Activated T-helper 1 cell treated with Interleukin-2 at 50 U/mL for 16 hours (primary cell): Measurements from ENCODE around the gene RFT1.
A peak's percentile ranks its signal among the peaks of the same experiment; 100 is the strongest.

ENCODE experiments used
- DNase-seq: peaks from one replicate; pipeline ENCODE4 v3.0.0-alpha.2; 2020; ENCODE audit warnings: low read depth

RFT1 gene

GRCh38 chr3:53092216-53092615, 38.0 kb downstream of the RFT1 start:
- no peak for DNase-seq

- DNase-seq: no peak
Observed at GRCh38 chr3:53091011-53091410, 39.2 kb downstream of the RFT1 start.

GRCh38 chr3:53089511-53089910, 40.7 kb downstream of the RFT1 start:
- DNase-seq: no peak

GRCh38 chr3:53085476-53085875, 44.8 kb downstream of the RFT1 start:
- DNase-seq: no peak

GRCh38 chr3:53084310-53085001, 45.8 kb downstream of the RFT1 start:
- DNase-seq: no peak

GRCh38 chr3:53083949-53084309, 46.3 kb downstream of the RFT1 start:
- DNase-seq: no peak

GRCh38 chr3:53083521-53083920, 46.7 kb downstream of the RFT1 start:
- DNase-seq: no peak

- DNase-seq: no peak
Observed at GRCh38 chr3:53082736-53083135, 47.5 kb downstream of the RFT1 start.

- no peak for DNase-seq
Observed at GRCh38 chr3:53081318-53081717, 48.9 kb downstream of the RFT1 start.

- DNase-seq: no peak
Observed at GRCh38 chr3:53080612-53081205, 49.5 kb downstream of the RFT1 start.

GRCh38 chr3:53079791-53080555, 50.3 kb downstream of the RFT1 start:
- DNase-seq: no peak

GRCh38 chr3:53079147-53079546, 51.1 kb downstream of the RFT1 start:
- DNase-seq: no peak

GRCh38 chr3:53078656-53079055, 51.6 kb downstream of the RFT1 start:
- DNase-seq: no peak

- no peak for DNase-seq
Observed at GRCh38 chr3:53077476-53078220, 52.6 kb downstream of the RFT1 start.

GRCh38 chr3:53075743-53076140, 54.5 kb downstream of the RFT1 start:
- no peak for DNase-seq

GRCh38 chr3:53074761-53075742, 55.2 kb downstream of the RFT1 start:
- no peak for DNase-seq

- no peak for DNase-seq
Observed at GRCh38 chr3:53074366-53074696, 55.9 kb downstream of the RFT1 start.

- no peak for DNase-seq
Observed at GRCh38 chr3:53073553-53074365, 56.5 kb downstream of the RFT1 start.

- peak; percentile 77 for DNase-seq
Observed at GRCh38 chr3:53072653-53073552, 57.3 kb downstream of the RFT1 start.
